ENCODE results near the gene CCDC15. TPM values are rescaled to one million over a fixed set of nuclear protein-coding genes. Genes with fewer than 3 reads are reported as not detected.

Gene CCDC15
- polyA plus RNA-seq, 3 donors, result 3.7 to 4.4 (median 4.2) TPM

GRCh38 chr11:125062931-125063428, 109.0 kb downstream of the CCDC15 start, which contains the start of gene SLC37A2:
Gene SLC37A2 (plus strand): TSS chr11:125063305. CDS start chr11:125063368, 63 bp downstream.
- DNase-seq (ENCODE audit: low read depth in 3 of 3, low spot score in 2 of 3), result peak in 1 of 3 donors; percentile 17

GRCh38 chr11:125063429-125064043, 109.5 kb downstream of the CCDC15 start:
- DNase-seq (ENCODE audit: low read depth in 3 of 3, low spot score in 2 of 3), result no peak

- no peak for DNase-seq (ENCODE audit: low read depth in 3 of 3, low spot score in 2 of 3)
Measured at GRCh38 chr11:125064070-125064469, 110.1 kb downstream of the CCDC15 start.

GRCh38 chr11:125068368-125068767, 114.4 kb downstream of the CCDC15 start:
- no peak for DNase-seq (ENCODE audit: low read depth in 3 of 3, low spot score in 2 of 3)

GRCh38 chr11:125069008-125069407, 115.0 kb downstream of the CCDC15 start:
- no peak for DNase-seq (ENCODE audit: low read depth in 3 of 3, low spot score in 2 of 3)

- no peak for DNase-seq (ENCODE audit: low read depth in 3 of 3, low spot score in 2 of 3)
Measured at GRCh38 chr11:125069796-125070195, 115.8 kb downstream of the CCDC15 start.

- no peak for DNase-seq (ENCODE audit: low read depth in 3 of 3, low spot score in 2 of 3)
Measured at GRCh38 chr11:125070699-125071254, 116.8 kb downstream of the CCDC15 start.

GRCh38 chr11:125071435-125071834, 117.4 kb downstream of the CCDC15 start:
- DNase-seq (ENCODE audit: low read depth in 3 of 3, low spot score in 2 of 3), result no peak

GRCh38 chr11:125071846-125072217, 117.8 kb downstream of the CCDC15 start:
- no peak for DNase-seq (ENCODE audit: low read depth in 3 of 3, low spot score in 2 of 3)

GRCh38 chr11:125072218-125072960, 118.4 kb downstream of the CCDC15 start:
- DNase-seq (ENCODE audit: low read depth in 3 of 3, low spot score in 2 of 3), result no peak

GRCh38 chr11:125072961-125073590, 119.1 kb downstream of the CCDC15 start:
- no peak for DNase-seq (ENCODE audit: low read depth in 3 of 3, low spot score in 2 of 3)

- DNase-seq (ENCODE audit: low read depth in 3 of 3, low spot score in 2 of 3), result no peak
Measured at GRCh38 chr11:125073616-125074483, 119.8 kb downstream of the CCDC15 start.

GRCh38 chr11:125074511-125075241, 120.7 kb downstream of the CCDC15 start:
- DNase-seq (ENCODE audit: low read depth in 3 of 3, low spot score in 2 of 3), result no peak

- DNase-seq (ENCODE audit: low read depth in 3 of 3, low spot score in 2 of 3), result no peak
Measured at GRCh38 chr11:125075242-125075625, 121.2 kb downstream of the CCDC15 start.

- DNase-seq (ENCODE audit: low read depth in 3 of 3, low spot score in 2 of 3), result no peak
Measured at GRCh38 chr11:125075900-125076317, 121.9 kb downstream of the CCDC15 start.

- DNase-seq (ENCODE audit: low read depth in 3 of 3, low spot score in 2 of 3), result no peak
Measured at GRCh38 chr11:125076378-125076945, 122.5 kb downstream of the CCDC15 start.

GRCh38 chr11:125078016-125078415, 124.0 kb downstream of the CCDC15 start:
- DNase-seq (ENCODE audit: low read depth in 3 of 3, low spot score in 2 of 3), result no peak

- DNase-seq (ENCODE audit: low read depth in 3 of 3, low spot score in 2 of 3), result no peak
Measured at GRCh38 chr11:125078516-125079140, 124.6 kb downstream of the CCDC15 start.

Measured in right renal cortex interstitium (tissue), 3 donors.